ENCODE data around the gene USP13. TPM values are rescaled to one million over a fixed set of nuclear protein-coding genes. Genes with fewer than 3 reads are reported as not detected.

Gene USP13
- total and polyA plus RNA-seq, 4 donors: 4.3 to 25.2 (median 10.4) TPM

GRCh38 chr3:179720196-179720595 is 67.4 kb downstream of the USP13 start:
- DNase-seq (no peak), ATAC-seq (ENCODE audit: insufficient read depth, low FRiP score) (no peak)
- Histone ChIP-seq H3K9me3 (ENCODE audit: control insufficient read depth in 4 of 4, insufficient read depth in 3 of 4, low read length in 3 of 4) (no peaks in the 10 kb centered on the region), H3K36me3 (ENCODE audit: control insufficient read depth in 4 of 4, insufficient read depth in 4 of 4, low read length in 4 of 4) (peaks cover 4 to 10% (median 7%) of the 10 kb centered on the region in 4 donors), H3K9ac (ENCODE audit: insufficient read depth in 1 of 2, low read length in 2 of 2) (no peak overlapping the region), H3K4me3 (no peak overlapping the region), H3K4me1 (ENCODE audit: control insufficient read depth in 5 of 5, insufficient read depth in 5 of 5, low read length in 5 of 5) (peaks cover 0 to 5% (median 0%) of the 10 kb centered on the region in 5 donors), H3K27me3 (ENCODE audit: control insufficient read depth in 3 of 3, insufficient read depth in 3 of 3, low read length in 2 of 3) (no peaks in the 10 kb centered on the region), H3K27ac (ENCODE audit: low read depth in 1 of 2, low read length in 1 of 2) (no peak overlapping the region)
- WGBS, 2 donors: 81 to 82% methylated on average over 8 of the region's 8 CpGs
- TF ChIP-seq CTCF (IDR thresholded peaks at IDR 0.05; ENCODE audit: control extremely low read depth, extremely low read depth): no peak

GRCh38 chr3:179723617-179724016 is 70.8 kb downstream of the USP13 start:
- TF ChIP-seq CTCF (IDR thresholded peaks at IDR 0.05; ENCODE audit: control extremely low read depth, extremely low read depth): no peak
- peaks cover 4 to 10% (median 7%) of the 10 kb centered on the region in 4 donors for H3K36me3 ChIP-seq (ENCODE audit: control insufficient read depth in 4 of 4, insufficient read depth in 4 of 4, low read length in 4 of 4)
- DNase-seq (no peak), ATAC-seq (ENCODE audit: insufficient read depth, low FRiP score) (no peak)
- H3K27ac ChIP-seq (ENCODE audit: low read depth in 1 of 2, low read length in 1 of 2): no peak overlapping the region
- no peaks in the 10 kb centered on the region for H3K27me3 ChIP-seq (ENCODE audit: control insufficient read depth in 3 of 3, insufficient read depth in 3 of 3, low read length in 2 of 3)
- no peak overlapping the region for H3K9ac ChIP-seq (ENCODE audit: insufficient read depth in 1 of 2, low read length in 2 of 2)
- peaks cover 0 to 4% (median 0%) of the 10 kb centered on the region in 5 donors for H3K4me1 ChIP-seq (ENCODE audit: control insufficient read depth in 5 of 5, insufficient read depth in 5 of 5, low read length in 5 of 5)
- no peaks in the 10 kb centered on the region for H3K9me3 ChIP-seq (ENCODE audit: control insufficient read depth in 4 of 4, insufficient read depth in 3 of 4, low read length in 3 of 4)
- no peak overlapping the region for H3K4me3 ChIP-seq

GRCh38 chr3:179726075-179726699 is 73.3 kb downstream of the USP13 start:
- TF ChIP-seq CTCF (IDR thresholded peaks at IDR 0.05; ENCODE audit: control extremely low read depth, extremely low read depth): no peak
- WGBS, 2 donors: 95% methylated on average over 5 of the region's 5 CpGs
- ATAC-seq (ENCODE audit: insufficient read depth, low FRiP score) (no peak), DNase-seq (no peak)
- H3K9ac ChIP-seq (ENCODE audit: insufficient read depth in 1 of 2, low read length in 2 of 2): no peak overlapping the region
- peaks cover 0 to 4% (median 0%) of the 10 kb centered on the region in 5 donors for H3K4me1 ChIP-seq (ENCODE audit: control insufficient read depth in 5 of 5, insufficient read depth in 5 of 5, low read length in 5 of 5)
- H3K9me3 ChIP-seq (ENCODE audit: control insufficient read depth in 4 of 4, insufficient read depth in 3 of 4, low read length in 3 of 4): no peaks in the 10 kb centered on the region
- H3K27ac ChIP-seq (ENCODE audit: low read depth in 1 of 2, low read length in 1 of 2): no peak overlapping the region
- H3K27me3 ChIP-seq (ENCODE audit: control insufficient read depth in 3 of 3, insufficient read depth in 3 of 3, low read length in 2 of 3): no peaks in the 10 kb centered on the region
- peaks cover 9 to 11% (median 10%) of the 10 kb centered on the region in 4 donors for H3K36me3 ChIP-seq (ENCODE audit: control insufficient read depth in 4 of 4, insufficient read depth in 4 of 4, low read length in 4 of 4)
- H3K4me3 ChIP-seq: no peak overlapping the region

- Histone ChIP-seq H3K4me1 (ENCODE audit: control insufficient read depth in 5 of 5, insufficient read depth in 5 of 5, low read length in 5 of 5) (peaks cover 0 to 10% (median 6%) of the 10 kb centered on the region in 5 donors), H3K4me3 (no peak overlapping the region), H3K9ac (ENCODE audit: insufficient read depth in 1 of 2, low read length in 2 of 2) (no peak overlapping the region), H3K9me3 (ENCODE audit: control insufficient read depth in 4 of 4, insufficient read depth in 3 of 4, low read length in 3 of 4) (no peaks in the 10 kb centered on the region), H3K36me3 (ENCODE audit: control insufficient read depth in 4 of 4, insufficient read depth in 4 of 4, low read length in 4 of 4) (peaks cover 3 to 8% (median 5%) of the 10 kb centered on the region in 4 donors), H3K27me3 (ENCODE audit: control insufficient read depth in 3 of 3, insufficient read depth in 3 of 3, low read length in 2 of 3) (no peaks in the 10 kb centered on the region), H3K27ac (ENCODE audit: low read depth in 1 of 2, low read length in 1 of 2) (no peak overlapping the region)
- ATAC-seq (ENCODE audit: insufficient read depth, low FRiP score) (no peak), DNase-seq (no peak)
- 79 to 80% methylated on average over 3 of the region's 3 CpGs for WGBS, 2 donors
- no peak for TF ChIP-seq CTCF (IDR thresholded peaks at IDR 0.05; ENCODE audit: control extremely low read depth, extremely low read depth)
Observed at GRCh38 chr3:179729086-179729485, 76.2 kb downstream of the USP13 start.
